K562 (cell line): ENCODE measurements around the gene GCN1. TPM values are rescaled to one million over a fixed set of nuclear protein-coding genes. Genes with fewer than 3 reads are reported as not detected.

Experiments used
- ASH1L ChIP-seq: fragments of 450-650 bp; IDR thresholded peaks from 2 replicates; pipeline ENCODE4 v1.6.1; 2018; ENCODE audit warnings: borderline replicate concordance, mild to moderate bottlenecking, low read depth; ENCODE audit not compliant: partially characterized antibody
- KAT7 ChIP-seq: sonication (generic); formaldehyde crosslinking; IDR thresholded peaks from 2 replicates; pipeline ENCODE4 v1.8.0; 2022; ENCODE audit warnings: missing genetic modification reagents, mild to moderate bottlenecking, borderline replicate concordance
- MEF2D ChIP-seq: conservative IDR thresholded peaks from 2 replicates; pipeline ENCODE4 v1.6.1; 2016; ENCODE audit warnings: low read depth, missing genetic modification characterization, missing compliant biosample characterization
- PCBP1 ChIP-seq: fragments of 200-400 bp; formaldehyde crosslinking; IDR thresholded peaks from 2 replicates; pipeline ENCODE4 v1.6.1; 2018; ENCODE audit warnings: mild to moderate bottlenecking, low read depth, low read length; ENCODE audit not compliant: poor library complexity, severe bottlenecking
- PHF8 ChIP-seq: fragments of 200-600 bp; sonication (generic); IDR thresholded peaks from 2 replicates; pipeline ENCODE4 v1.6.1; 2012; ENCODE audit warnings: mixed run types, mild to moderate bottlenecking, inconsistent platforms, low read length, moderate library complexity, borderline replicate concordance
- POU5F1 ChIP-seq: fragments of 150-350 bp; IDR thresholded peaks from 2 replicates; pipeline ENCODE4 v1.6.1; 2014; ENCODE audit warnings: borderline replicate concordance, low read length, low read depth, mild to moderate bottlenecking; ENCODE audit not compliant: partially characterized antibody
- RB1 ChIP-seq: fragments of 450-650 bp; IDR thresholded peaks from 2 replicates; pipeline ENCODE4 v1.6.1; 2017; ENCODE audit warnings: low read depth, mild to moderate bottlenecking
- TRIM24 ChIP-seq, 2 experiments: fragments of 450-650 bp; IDR thresholded peaks; 2 replicates each; pipeline ENCODE4 v1.6.1; 2016
- ZNF561 ChIP-seq: fragments of 450-650 bp; formaldehyde crosslinking; conservative IDR thresholded peaks from 2 replicates; pipeline ENCODE4 v1.4.0; 2020; ENCODE audit warnings: mild to moderate bottlenecking, moderate library complexity
- polyA plus RNA-seq, 8 experiments: library from polyadenylated mRNA; depleted of rRNA in 4 of 8; stranded (reverse) in 5 of 8; unstranded in 3 of 8; fragments of >200 nt; fragmentation: Nextera tagmentation in 2 of 8; fragmentation: Illumina TruSeq in 1 of 8; extraction: Ambion mirVana in 2 of 8; extraction: Trizol in 1 of 8; gene quantifications; 2 replicates each; pipeline versions ENCODE4 v1.2.1 to v1.2.3, GENCODE V29; 2011 to 2014; ENCODE audit warnings: inconsistent platforms in 1 of 8, missing spikeins in 1 of 8
- total RNA-seq, 7 experiments: library from RNA; depleted of rRNA in 6 of 7; stranded (reverse); fragments of >200 nt in 6 of 7; fragmentation: Illumina TruSeq in 2 of 7; extraction: Trizol in 2 of 7; gene quantifications; 2 replicates each; pipeline versions ENCODE4 v1.2.1 to v1.2.3, GENCODE V29; 2011 to 2021; ENCODE audit warnings: low replicate concordance in 1 of 7
- TF ChIP-seq, protein P1 (sequence below), 3 experiments: fragments of 200-800 bp in 1 of 3; fragments of 250-450 bp in 1 of 3; fragments of 450-650 bp in 1 of 3; sonication (Bioruptor Pico) in 1 of 3; sonication (Bioruptor generic) in 1 of 3; formaldehyde crosslinking in 1 of 3; IDR thresholded peaks; 2 replicates each; pipeline versions ENCODE4 v1.6.1 to v1.8.0; 2016 to 2022; ENCODE audit warnings: mild to moderate bottlenecking in 2 of 3, missing genetic modification characterization in 2 of 3, missing compliant biosample characterization in 1 of 3, moderate library complexity in 1 of 3
- TF ChIP-seq, protein P2 (sequence below): fragments of 250-450 bp; sonication (Bioruptor Pico); IDR thresholded peaks from 2 replicates; pipeline ENCODE4 v1.8.0; 2021; ENCODE audit warnings: borderline replicate concordance, mild to moderate bottlenecking, moderate library complexity; ENCODE audit not compliant: poor library complexity, severe bottlenecking
- TF ChIP-seq, protein P3 (sequence below): fragments of 200-400 bp; formaldehyde crosslinking; IDR thresholded peaks from 2 replicates; pipeline ENCODE4 v1.6.1; 2017; ENCODE audit warnings: mild to moderate bottlenecking, low read depth, low read length, moderate library complexity
- TF ChIP-seq, protein P4 (sequence below): sonication (generic); formaldehyde crosslinking; IDR thresholded peaks from 2 replicates; pipeline ENCODE4 v1.9.0; 2022; ENCODE audit warnings: mild to moderate bottlenecking, missing genetic modification reagents
- TF ChIP-seq, protein P5 (sequence below): fragments of 250-450 bp; sonication (Bioruptor Pico); IDR thresholded peaks from 2 replicates; pipeline ENCODE4 v1.4.0; 2020; ENCODE audit warnings: borderline replicate concordance
- TF ChIP-seq, protein P6 (sequence below): sonication (generic); formaldehyde crosslinking; IDR thresholded peaks from 2 replicates; pipeline ENCODE4 v1.8.0; 2023; ENCODE audit warnings: mild to moderate bottlenecking, missing genetic modification reagents

Gene GCN1
- total and polyA plus RNA-seq, 9 of the 15 experiments (the other 6 are each of a cell fraction or from before 2014, with no cell fraction given): 11.9 to 190 (median 51.7) TPM

DNA sequence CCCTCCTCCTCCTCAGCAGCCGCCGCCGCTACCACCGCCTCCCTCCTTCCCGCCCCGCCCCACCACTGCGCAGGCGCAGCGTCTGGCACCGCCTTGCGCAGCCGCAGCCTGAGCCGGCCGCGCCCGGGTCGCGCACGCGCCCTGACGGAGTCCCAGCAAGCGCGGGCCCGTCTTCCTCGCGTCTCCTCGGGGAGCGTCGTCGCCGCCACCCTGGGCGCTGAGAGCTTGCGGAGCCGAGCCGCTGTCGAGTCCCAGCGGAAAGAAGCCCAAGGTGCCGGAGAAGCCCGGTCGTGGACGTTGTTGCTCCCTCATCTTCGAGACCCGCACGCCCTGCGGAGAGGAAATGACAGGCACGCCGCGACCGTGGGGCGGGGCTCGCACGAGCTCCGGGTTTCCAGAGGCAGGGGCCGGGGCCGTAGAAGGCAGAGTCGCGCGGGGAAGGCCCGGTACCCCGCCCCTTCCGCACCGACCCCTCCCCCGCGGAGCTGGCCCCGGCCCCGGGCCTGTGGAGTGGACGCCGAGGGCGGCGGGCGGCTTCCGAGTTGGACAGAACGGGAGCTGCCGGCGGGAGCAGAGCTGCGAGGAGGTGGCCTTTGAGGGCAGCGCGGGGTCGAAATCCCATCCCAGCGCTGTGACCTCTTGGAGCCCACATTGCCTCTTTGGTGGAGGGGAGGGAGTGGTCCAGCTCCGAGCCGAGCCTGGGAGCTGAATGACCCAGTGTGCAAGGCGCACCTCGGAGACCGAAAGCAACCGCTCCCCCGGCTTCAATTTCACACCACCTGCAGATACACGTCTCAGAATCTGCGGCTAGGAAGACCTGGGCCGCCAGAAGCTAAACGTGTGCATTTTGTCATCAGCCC lies 77.5 kb downstream of the GCN1 start (continued):
- TF ChIP-seq ASH1L (no peak), KAT7 (peak; percentile 79; the same call in 1 of the 2 replicates), RB1 (peak; percentile 86), PHF8 (peak; percentile 87; the same call in 1 of the 2 replicates), PCBP1 (peak; percentile 63), TRIM24 (IDR thresholded peaks at IDR 0.05) (no peak), MEF2D (tag) (no peak), POU5F1 (peak; percentile 98), ZNF561 (CRISPR knock-in tag) (no peak)
- TF ChIP-seq, protein P1, sequence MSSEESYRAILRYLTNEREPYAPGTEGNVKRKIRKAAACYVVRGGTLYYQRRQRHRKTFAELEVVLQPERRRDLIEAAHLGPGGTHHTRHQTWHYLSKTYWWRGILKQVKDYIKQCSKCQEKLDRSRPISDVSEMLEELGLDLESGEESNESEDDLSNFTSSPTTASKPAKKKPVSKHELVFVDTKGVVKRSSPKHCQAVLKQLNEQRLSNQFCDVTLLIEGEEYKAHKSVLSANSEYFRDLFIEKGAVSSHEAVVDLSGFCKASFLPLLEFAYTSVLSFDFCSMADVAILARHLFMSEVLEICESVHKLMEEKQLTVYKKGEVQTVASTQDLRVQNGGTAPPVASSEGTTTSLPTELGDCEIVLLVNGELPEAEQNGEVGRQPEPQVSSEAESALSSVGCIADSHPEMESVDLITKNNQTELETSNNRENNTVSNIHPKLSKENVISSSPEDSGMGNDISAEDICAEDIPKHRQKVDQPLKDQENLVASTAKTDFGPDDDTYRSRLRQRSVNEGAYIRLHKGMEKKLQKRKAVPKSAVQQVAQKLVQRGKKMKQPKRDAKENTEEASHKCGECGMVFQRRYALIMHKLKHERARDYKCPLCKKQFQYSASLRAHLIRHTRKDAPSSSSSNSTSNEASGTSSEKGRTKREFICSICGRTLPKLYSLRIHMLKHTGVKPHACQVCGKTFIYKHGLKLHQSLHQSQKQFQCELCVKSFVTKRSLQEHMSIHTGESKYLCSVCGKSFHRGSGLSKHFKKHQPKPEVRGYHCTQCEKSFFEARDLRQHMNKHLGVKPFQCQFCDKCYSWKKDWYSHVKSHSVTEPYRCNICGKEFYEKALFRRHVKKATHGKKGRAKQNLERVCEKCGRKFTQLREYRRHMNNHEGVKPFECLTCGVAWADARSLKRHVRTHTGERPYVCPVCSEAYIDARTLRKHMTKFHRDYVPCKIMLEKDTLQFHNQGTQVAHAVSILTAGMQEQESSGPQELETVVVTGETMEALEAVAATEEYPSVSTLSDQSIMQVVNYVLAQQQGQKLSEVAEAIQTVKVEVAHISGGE (CRISPR knock-in tag; IDR thresholded peaks at IDR 0.05): peak in 1 of 3 experiments; percentile 63; a peak in 1 of 6 replicates
- TF ChIP-seq, protein P2, sequence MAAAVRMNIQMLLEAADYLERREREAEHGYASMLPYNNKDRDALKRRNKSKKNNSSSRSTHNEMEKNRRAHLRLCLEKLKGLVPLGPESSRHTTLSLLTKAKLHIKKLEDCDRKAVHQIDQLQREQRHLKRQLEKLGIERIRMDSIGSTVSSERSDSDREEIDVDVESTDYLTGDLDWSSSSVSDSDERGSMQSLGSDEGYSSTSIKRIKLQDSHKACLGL (CRISPR knock-in tag): peak; percentile 51
- TF ChIP-seq, protein P3, sequence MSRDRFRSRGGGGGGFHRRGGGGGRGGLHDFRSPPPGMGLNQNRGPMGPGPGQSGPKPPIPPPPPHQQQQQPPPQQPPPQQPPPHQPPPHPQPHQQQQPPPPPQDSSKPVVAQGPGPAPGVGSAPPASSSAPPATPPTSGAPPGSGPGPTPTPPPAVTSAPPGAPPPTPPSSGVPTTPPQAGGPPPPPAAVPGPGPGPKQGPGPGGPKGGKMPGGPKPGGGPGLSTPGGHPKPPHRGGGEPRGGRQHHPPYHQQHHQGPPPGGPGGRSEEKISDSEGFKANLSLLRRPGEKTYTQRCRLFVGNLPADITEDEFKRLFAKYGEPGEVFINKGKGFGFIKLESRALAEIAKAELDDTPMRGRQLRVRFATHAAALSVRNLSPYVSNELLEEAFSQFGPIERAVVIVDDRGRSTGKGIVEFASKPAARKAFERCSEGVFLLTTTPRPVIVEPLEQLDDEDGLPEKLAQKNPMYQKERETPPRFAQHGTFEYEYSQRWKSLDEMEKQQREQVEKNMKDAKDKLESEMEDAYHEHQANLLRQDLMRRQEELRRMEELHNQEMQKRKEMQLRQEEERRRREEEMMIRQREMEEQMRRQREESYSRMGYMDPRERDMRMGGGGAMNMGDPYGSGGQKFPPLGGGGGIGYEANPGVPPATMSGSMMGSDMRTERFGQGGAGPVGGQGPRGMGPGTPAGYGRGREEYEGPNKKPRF: no peak
- TF ChIP-seq, protein P4, sequence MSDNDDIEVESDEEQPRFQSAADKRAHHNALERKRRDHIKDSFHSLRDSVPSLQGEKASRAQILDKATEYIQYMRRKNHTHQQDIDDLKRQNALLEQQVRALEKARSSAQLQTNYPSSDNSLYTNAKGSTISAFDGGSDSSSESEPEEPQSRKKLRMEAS: peak; percentile 86
- TF ChIP-seq, protein P5, sequence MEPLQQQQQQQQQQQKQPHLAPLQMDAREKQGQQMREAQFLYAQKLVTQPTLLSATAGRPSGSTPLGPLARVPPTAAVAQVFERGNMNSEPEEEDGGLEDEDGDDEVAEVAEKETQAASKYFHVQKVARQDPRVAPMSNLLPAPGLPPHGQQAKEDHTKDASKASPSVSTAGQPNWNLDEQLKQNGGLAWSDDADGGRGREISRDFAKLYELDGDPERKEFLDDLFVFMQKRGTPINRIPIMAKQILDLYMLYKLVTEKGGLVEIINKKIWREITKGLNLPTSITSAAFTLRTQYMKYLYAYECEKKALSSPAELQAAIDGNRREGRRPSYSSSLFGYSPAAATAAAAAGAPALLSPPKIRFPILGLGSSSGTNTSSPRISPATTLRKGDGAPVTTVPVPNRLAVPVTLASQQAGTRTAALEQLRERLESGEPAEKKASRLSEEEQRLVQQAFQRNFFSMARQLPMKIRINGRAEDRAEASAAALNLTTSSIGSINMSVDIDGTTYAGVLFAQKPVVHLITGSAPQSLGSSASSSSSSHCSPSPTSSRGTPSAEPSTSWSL (CRISPR knock-in tag): 0 out of 2 replicates have a peak, but pooled peaks have one; percentile 54
- TF ChIP-seq, protein P6, sequence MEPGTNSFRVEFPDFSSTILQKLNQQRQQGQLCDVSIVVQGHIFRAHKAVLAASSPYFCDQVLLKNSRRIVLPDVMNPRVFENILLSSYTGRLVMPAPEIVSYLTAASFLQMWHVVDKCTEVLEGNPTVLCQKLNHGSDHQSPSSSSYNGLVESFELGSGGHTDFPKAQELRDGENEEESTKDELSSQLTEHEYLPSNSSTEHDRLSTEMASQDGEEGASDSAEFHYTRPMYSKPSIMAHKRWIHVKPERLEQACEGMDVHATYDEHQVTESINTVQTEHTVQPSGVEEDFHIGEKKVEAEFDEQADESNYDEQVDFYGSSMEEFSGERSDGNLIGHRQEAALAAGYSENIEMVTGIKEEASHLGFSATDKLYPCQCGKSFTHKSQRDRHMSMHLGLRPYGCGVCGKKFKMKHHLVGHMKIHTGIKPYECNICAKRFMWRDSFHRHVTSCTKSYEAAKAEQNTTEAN: 0 out of 2 replicates have a peak, but pooled peaks have one; percentile 39
